ENCODE data around the gene PLCE1. TPM values are rescaled to one million over a fixed set of nuclear protein-coding genes. Genes with fewer than 3 reads are reported as not detected.
A peak's percentile ranks its signal among the peaks of the same experiment; 100 is the strongest.

The PLCE1 gene
- total and polyA plus RNA-seq, 2 donors = 0.71 to 1.2 TPM

- H3K9me3 ChIP-seq (ENCODE audit: control insufficient read depth in 2 of 2, insufficient read depth in 1 of 2, low read length in 1 of 2) = no peaks in the 10 kb centered on the region
- 80% methylated on average over 4 of the region's 4 CpGs for WGBS
- no peaks in the 10 kb centered on the region for H3K36me3 ChIP-seq (ENCODE audit: control insufficient read depth in 2 of 2, insufficient read depth in 2 of 2, low read length in 1 of 2)
- no peak overlapping the region for H3K27ac ChIP-seq (ENCODE audit: low read depth in 1 of 2, low read length in 1 of 2)
- no peak for DNase-seq (ENCODE audit: low read depth in 6 of 9, low spot score in 9 of 9)
- no peak overlapping the region for H3K4me3 ChIP-seq (ENCODE audit: low read length in 2 of 2)
- H3K27me3 ChIP-seq (ENCODE audit: control insufficient read depth in 2 of 2, insufficient read depth in 1 of 2, low read length in 1 of 2) = peaks cover 23 to 48% of the 10 kb centered on the region in 2 donors
- no peaks in the 10 kb centered on the region for H3K4me1 ChIP-seq (ENCODE audit: control insufficient read depth in 2 of 2, insufficient read depth in 2 of 2, low read length in 2 of 2)
Observed at GRCh38 chr10:93991114-93991513, 2.6 kb upstream of the PLCE1 start.

GRCh38 chr10:93991596-93992284 lies 2.0 kb upstream of the PLCE1 start:
- no peak overlapping the region for H3K27ac ChIP-seq (ENCODE audit: low read depth in 1 of 2, low read length in 1 of 2)
- no peak for DNase-seq (ENCODE audit: low read depth in 6 of 9, low spot score in 9 of 9)
- WGBS = 69% methylated on average over 8 of the region's 8 CpGs
- H3K27me3 ChIP-seq (ENCODE audit: control insufficient read depth in 2 of 2, insufficient read depth in 1 of 2, low read length in 1 of 2) = peaks cover 26 to 53% of the 10 kb centered on the region in 2 donors
- H3K4me1 ChIP-seq (ENCODE audit: control insufficient read depth in 2 of 2, insufficient read depth in 2 of 2, low read length in 2 of 2) = no peaks in the 10 kb centered on the region
- no peaks in the 10 kb centered on the region for H3K36me3 ChIP-seq (ENCODE audit: control insufficient read depth in 2 of 2, insufficient read depth in 2 of 2, low read length in 1 of 2)
- no peaks in the 10 kb centered on the region for H3K9me3 ChIP-seq (ENCODE audit: control insufficient read depth in 2 of 2, insufficient read depth in 1 of 2, low read length in 1 of 2)
- H3K4me3 ChIP-seq (ENCODE audit: low read length in 2 of 2) = no peak overlapping the region

DNA sequence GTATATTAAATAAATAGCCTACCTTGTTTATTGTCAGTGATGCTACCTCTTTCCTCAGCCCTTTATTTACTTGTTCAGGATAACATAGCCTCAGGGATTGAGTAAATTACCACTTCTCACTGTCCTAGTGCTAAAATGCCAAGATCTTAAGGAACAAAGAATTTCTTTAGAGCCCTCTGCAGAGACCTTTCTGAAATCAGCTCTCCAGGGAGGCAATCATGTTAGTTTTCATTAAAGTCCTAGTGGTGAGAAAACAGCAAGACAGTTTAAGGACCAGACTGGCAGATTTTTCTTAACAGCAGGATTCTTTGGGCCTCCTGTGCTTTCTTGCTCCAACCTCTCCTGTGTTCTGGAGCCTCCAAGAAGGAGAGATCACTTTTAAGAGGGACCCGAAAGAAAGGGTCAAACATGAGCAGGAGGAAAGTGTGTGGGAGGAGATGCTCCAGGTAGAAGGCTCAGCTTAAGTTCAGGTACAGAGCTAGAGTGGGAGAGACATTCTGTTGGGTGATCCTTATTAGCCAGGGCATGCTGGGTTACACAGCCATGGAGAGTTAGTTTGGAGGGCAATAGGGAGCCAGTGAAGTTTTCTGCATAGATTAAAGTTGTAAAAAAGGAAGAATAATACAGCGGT lies 1.2 kb upstream of the PLCE1 start:
- no peak for DNase-seq (ENCODE audit: low read depth in 6 of 9, low spot score in 9 of 9)
- no peaks in the 10 kb centered on the region for H3K36me3 ChIP-seq (ENCODE audit: control insufficient read depth in 2 of 2, insufficient read depth in 2 of 2, low read length in 1 of 2)
- H3K4me1 ChIP-seq (ENCODE audit: control insufficient read depth in 2 of 2, insufficient read depth in 2 of 2, low read length in 2 of 2) = no peaks in the 10 kb centered on the region

GRCh38 chr10:93993414-93993781 lies 333 bp upstream of the PLCE1 start:
- peaks cover 27 to 53% of the 10 kb centered on the region in 2 donors for H3K27me3 ChIP-seq (ENCODE audit: control insufficient read depth in 2 of 2, insufficient read depth in 1 of 2, low read length in 1 of 2)
- no peak for DNase-seq (ENCODE audit: low read depth in 6 of 9, low spot score in 9 of 9)
- 7% methylated on average over 25 of the region's 25 CpGs for WGBS
- H3K4me3 ChIP-seq (ENCODE audit: low read length in 2 of 2) = peak overlapping the region in 1 of 2 donors; percentile 29
- no peaks in the 10 kb centered on the region for H3K36me3 ChIP-seq (ENCODE audit: control insufficient read depth in 2 of 2, insufficient read depth in 2 of 2, low read length in 1 of 2)
- H3K9me3 ChIP-seq (ENCODE audit: control insufficient read depth in 2 of 2, insufficient read depth in 1 of 2, low read length in 1 of 2) = no peaks in the 10 kb centered on the region
- no peak overlapping the region for H3K27ac ChIP-seq (ENCODE audit: low read depth in 1 of 2, low read length in 1 of 2)
- H3K4me1 ChIP-seq (ENCODE audit: control insufficient read depth in 2 of 2, insufficient read depth in 2 of 2, low read length in 2 of 2) = no peaks in the 10 kb centered on the region

More for the DNA sequence above, 1.2 kb upstream of the PLCE1 start:
- Histone ChIP-seq H3K9me3 (ENCODE audit: control insufficient read depth in 2 of 2, insufficient read depth in 1 of 2, low read length in 1 of 2) (no peaks in the 10 kb centered on the region), H3K27ac (ENCODE audit: low read depth in 1 of 2, low read length in 1 of 2) (no peak overlapping the region), H3K4me3 (ENCODE audit: low read length in 2 of 2) (no peak overlapping the region), H3K27me3 (ENCODE audit: control insufficient read depth in 2 of 2, insufficient read depth in 1 of 2, low read length in 1 of 2) (peaks cover 27 to 53% of the 10 kb centered on the region in 2 donors)
- WGBS = 85% methylated on average over 2 of the region's 2 CpGs

DNA sequence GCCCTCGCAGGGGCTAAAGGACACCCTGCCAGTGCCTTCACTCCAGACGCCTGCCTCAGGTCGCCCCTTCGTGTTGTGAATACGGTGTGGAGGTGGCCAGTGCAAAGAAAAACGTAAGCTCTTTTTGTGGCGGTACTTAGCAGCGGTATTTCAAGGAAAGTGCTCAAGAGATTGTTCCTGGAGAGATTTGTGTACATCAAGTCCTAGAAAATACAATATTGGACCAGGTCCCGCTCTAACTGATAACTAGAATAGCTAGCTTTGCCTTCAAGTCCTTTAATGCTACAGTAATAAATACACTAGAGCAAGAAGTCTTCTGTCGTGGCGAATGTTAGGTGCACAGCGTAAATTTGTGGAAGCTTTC lies 689 bp downstream of the PLCE1 start:
- Histone ChIP-seq H3K36me3 (ENCODE audit: control insufficient read depth in 2 of 2, insufficient read depth in 2 of 2, low read length in 1 of 2) (no peaks in the 10 kb centered on the region), H3K4me3 (ENCODE audit: low read length in 2 of 2) (peak overlapping the region in 1 of 2 donors; percentile 20), H3K4me1 (ENCODE audit: control insufficient read depth in 2 of 2, insufficient read depth in 2 of 2, low read length in 2 of 2) (no peaks in the 10 kb centered on the region), H3K27ac (ENCODE audit: low read depth in 1 of 2, low read length in 1 of 2) (no peak overlapping the region), H3K27me3 (ENCODE audit: control insufficient read depth in 2 of 2, insufficient read depth in 1 of 2, low read length in 1 of 2) (peaks cover 27 to 53% of the 10 kb centered on the region in 2 donors), H3K9me3 (ENCODE audit: control insufficient read depth in 2 of 2, insufficient read depth in 1 of 2, low read length in 1 of 2) (no peaks in the 10 kb centered on the region)
- DNase-seq (ENCODE audit: low read depth in 6 of 9, low spot score in 9 of 9) = no peak
- 24% methylated on average over 12 of the region's 12 CpGs for WGBS

DNA sequence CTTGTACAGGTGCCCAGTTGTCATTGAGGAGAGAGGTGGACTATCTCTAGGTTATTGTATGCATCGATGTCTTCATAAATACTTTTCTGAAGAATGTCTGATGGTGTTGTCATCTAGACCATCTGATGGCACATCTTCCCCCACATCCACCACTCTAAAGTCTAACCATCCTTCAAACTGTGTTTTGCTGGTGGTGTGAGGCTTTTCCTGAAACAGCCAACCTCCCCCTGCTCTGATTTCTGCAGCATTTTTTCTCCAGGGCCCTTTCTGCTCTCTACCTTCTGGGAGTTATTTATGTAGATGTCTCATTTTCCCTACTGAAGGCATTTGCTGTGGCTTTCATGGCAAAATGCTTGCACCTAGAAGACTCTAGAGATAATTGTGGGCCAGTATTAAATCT lies 1.5 kb downstream of the PLCE1 start:
- H3K36me3 ChIP-seq (ENCODE audit: control insufficient read depth in 2 of 2, insufficient read depth in 2 of 2, low read length in 1 of 2) = no peaks in the 10 kb centered on the region
- H3K4me1 ChIP-seq (ENCODE audit: control insufficient read depth in 2 of 2, insufficient read depth in 2 of 2, low read length in 2 of 2) = no peaks in the 10 kb centered on the region
- no peak overlapping the region for H3K27ac ChIP-seq (ENCODE audit: low read depth in 1 of 2, low read length in 1 of 2)
- DNase-seq (ENCODE audit: low read depth in 6 of 9, low spot score in 9 of 9) = no peak
- WGBS = 93% methylated on average over 1 of the region's 1 CpG
- peaks cover 27 to 53% of the 10 kb centered on the region in 2 donors for H3K27me3 ChIP-seq (ENCODE audit: control insufficient read depth in 2 of 2, insufficient read depth in 1 of 2, low read length in 1 of 2)
- no peaks in the 10 kb centered on the region for H3K9me3 ChIP-seq (ENCODE audit: control insufficient read depth in 2 of 2, insufficient read depth in 1 of 2, low read length in 1 of 2)
- no peak overlapping the region for H3K4me3 ChIP-seq (ENCODE audit: low read length in 2 of 2)

GRCh38 chr10:93995598-93996271 lies 2.0 kb downstream of the PLCE1 start:
- no peak for DNase-seq (ENCODE audit: low read depth in 6 of 9, low spot score in 9 of 9)
- WGBS = 89% methylated on average over 10 of the region's 10 CpGs
- H3K4me3 ChIP-seq (ENCODE audit: low read length in 2 of 2) = no peak overlapping the region
- H3K4me1 ChIP-seq (ENCODE audit: control insufficient read depth in 2 of 2, insufficient read depth in 2 of 2, low read length in 2 of 2) = no peaks in the 10 kb centered on the region
- peaks cover 27 to 55% of the 10 kb centered on the region in 2 donors for H3K27me3 ChIP-seq (ENCODE audit: control insufficient read depth in 2 of 2, insufficient read depth in 1 of 2, low read length in 1 of 2)
- no peak overlapping the region for H3K27ac ChIP-seq (ENCODE audit: low read depth in 1 of 2, low read length in 1 of 2)
- no peaks in the 10 kb centered on the region for H3K9me3 ChIP-seq (ENCODE audit: control insufficient read depth in 2 of 2, insufficient read depth in 1 of 2, low read length in 1 of 2)
- no peaks in the 10 kb centered on the region for H3K36me3 ChIP-seq (ENCODE audit: control insufficient read depth in 2 of 2, insufficient read depth in 2 of 2, low read length in 1 of 2)

- no peaks in the 10 kb centered on the region for H3K4me1 ChIP-seq (ENCODE audit: control insufficient read depth in 2 of 2, insufficient read depth in 2 of 2, low read length in 2 of 2)
- no peak for DNase-seq (ENCODE audit: low read depth in 6 of 9, low spot score in 9 of 9)
- H3K4me3 ChIP-seq (ENCODE audit: low read length in 2 of 2) = no peak overlapping the region
- H3K27ac ChIP-seq (ENCODE audit: low read depth in 1 of 2, low read length in 1 of 2) = no peak overlapping the region
- H3K27me3 ChIP-seq (ENCODE audit: control insufficient read depth in 2 of 2, insufficient read depth in 1 of 2, low read length in 1 of 2) = peaks cover 27 to 51% of the 10 kb centered on the region in 2 donors
- no peaks in the 10 kb centered on the region for H3K9me3 ChIP-seq (ENCODE audit: control insufficient read depth in 2 of 2, insufficient read depth in 1 of 2, low read length in 1 of 2)
- 94% methylated on average over 3 of the region's 3 CpGs for WGBS
- H3K36me3 ChIP-seq (ENCODE audit: control insufficient read depth in 2 of 2, insufficient read depth in 2 of 2, low read length in 1 of 2) = no peaks in the 10 kb centered on the region
Observed at GRCh38 chr10:93996551-93996950, 2.8 kb downstream of the PLCE1 start.

DNA sequence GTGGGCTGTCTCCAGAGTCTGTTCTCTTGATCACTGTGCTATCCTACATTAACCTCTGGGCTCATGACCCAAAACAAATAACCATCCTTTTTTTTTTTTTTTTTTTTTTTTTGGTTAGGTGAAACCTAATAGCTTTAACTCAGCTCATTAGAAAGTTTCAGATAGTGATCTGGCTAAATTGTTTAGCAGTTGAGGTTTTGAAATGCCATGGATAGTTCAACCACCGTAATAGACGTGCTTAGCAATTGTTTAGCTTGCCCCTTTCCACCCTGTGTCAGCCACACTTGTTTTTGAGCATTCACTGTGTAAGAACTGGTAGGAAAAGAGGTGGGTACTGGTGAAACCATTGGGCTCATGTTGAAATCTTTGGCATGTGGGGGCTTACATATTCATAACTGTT lies 3.8 kb downstream of the PLCE1 start:
- WGBS = 96% methylated on average over 2 of the region's 2 CpGs
- no peaks in the 10 kb centered on the region for H3K4me1 ChIP-seq (ENCODE audit: control insufficient read depth in 2 of 2, insufficient read depth in 2 of 2, low read length in 2 of 2)
- H3K27me3 ChIP-seq (ENCODE audit: control insufficient read depth in 2 of 2, insufficient read depth in 1 of 2, low read length in 1 of 2) = peaks cover 23 to 41% of the 10 kb centered on the region in 2 donors
- no peaks in the 10 kb centered on the region for H3K36me3 ChIP-seq (ENCODE audit: control insufficient read depth in 2 of 2, insufficient read depth in 2 of 2, low read length in 1 of 2)
- no peak for DNase-seq (ENCODE audit: low read depth in 6 of 9, low spot score in 9 of 9)
- H3K27ac ChIP-seq (ENCODE audit: low read depth in 1 of 2, low read length in 1 of 2) = no peak overlapping the region
- H3K9me3 ChIP-seq (ENCODE audit: control insufficient read depth in 2 of 2, insufficient read depth in 1 of 2, low read length in 1 of 2) = no peaks in the 10 kb centered on the region
- H3K4me3 ChIP-seq (ENCODE audit: low read length in 2 of 2) = no peak overlapping the region
